Heart right ventricle (tissue), 16 donors: ENCODE data around the gene KREMEN1. TPM values are rescaled to one million over a fixed set of nuclear protein-coding genes. Genes with fewer than 3 reads are reported as not detected.

ENCODE experiments used
- ATAC-seq, 8 donors: fragments of 200-7000 bp; cut with Tn5 transposase; one replicate each; pipeline ENCODE4 v1.9.1; 2020; ENCODE audit warnings: mild to moderate bottlenecking in 8 of 8, moderate library complexity in 8 of 8, moderate number of reproducible peaks in 1 of 8
- DNase-seq, 2 donors: peaks; one replicate each; pipeline ENCODE4 v3.0.0-alpha.2; 2020
- H3K27ac ChIP-seq, 10 donors: fragments of 200-600 bp; sonication (generic) in 2 of 10; one replicate each; pipeline versions ENCODE4 v1.5.0 to v1.8.0; 2020 to 2022; ENCODE audit warnings: mild to moderate bottlenecking in 3 of 10
- H3K27me3 ChIP-seq, 7 donors: fragments of 200-600 bp; one replicate each; pipeline ENCODE4 v1.8.0; 2021 to 2022; ENCODE audit warnings: mild to moderate bottlenecking in 2 of 7
- H3K36me3 ChIP-seq, 9 donors: fragments of 200-600 bp; sonication (generic) in 1 of 9; one replicate each; pipeline versions ENCODE4 v1.5.0 to v1.8.0; 2020 to 2022; ENCODE audit warnings: mild to moderate bottlenecking in 2 of 9
- H3K4me1 ChIP-seq, 9 donors: fragments of 200-600 bp; sonication (generic) in 1 of 9; one replicate each; pipeline versions ENCODE4 v1.5.0 to v1.8.0; 2020 to 2022; ENCODE audit warnings: mild to moderate bottlenecking in 4 of 9
- H3K4me3 ChIP-seq, 10 donors: fragments of 200-600 bp; sonication (generic) in 2 of 10; one replicate each; pipeline versions ENCODE4 v1.5.0 to v1.8.0; 2020 to 2022; ENCODE audit warnings: mild to moderate bottlenecking in 7 of 10, moderate library complexity in 2 of 10
- H3K9me3 ChIP-seq, 11 donors: fragments of 200-600 bp in 10 of 11; sonication (generic) in 2 of 11; one replicate each; pipeline versions ENCODE4 v1.5.0 to v1.8.0; 2013 to 2022; ENCODE audit warnings: mild to moderate bottlenecking in 2 of 11, control low read depth in 1 of 11, moderate library complexity in 1 of 11
- CTCF ChIP-seq, 9 donors: fragments of 200-600 bp; sonication (generic) in 2 of 9; IDR thresholded peaks; one replicate each; pipeline versions ENCODE4 v1.5.0 to v1.8.0; 2021 to 2022; ENCODE audit warnings: antibody characterized with exemption in 9 of 9, mild to moderate bottlenecking in 5 of 9, moderate library complexity in 1 of 9
- WGBS, 2 donors: extraction: QIAGEN DNeasy Blood & Tissue Kit; methylation state at CpG; one replicate each; pipeline ENCODE4 v1.1.7; 2013; ENCODE audit warnings: inconsistent platforms in 1 of 2; 5-methylcytosine and 5-hydroxymethylcytosine counted together
- intact Hi-C, 10 donors: fragments of 100-400 bp; cut with DNase I; formaldehyde crosslinking; loops; one replicate each; pipeline versions ENCODE4 v1.11.1 to v1.14.2; 2022
- polyA plus RNA-seq, 2 donors: library from polyadenylated mRNA; stranded (reverse); fragments of 200-250 nt; gene quantifications; one replicate each; pipeline ENCODE4 v1.2.3, GENCODE V29; 2013
- total RNA-seq, 10 donors: library from RNA; stranded (reverse); fragmentation: NEBNext Ultra II Directional in 3 of 10; extraction: Animal tissue kit (Norgen Biotek cat#: 25700) in 3 of 10; gene quantifications; one replicate each; pipeline versions ENCODE4 v1.2.1 to v1.2.4, GENCODE V29; 2021 to 2023
- donor health status: Arrhythmogenic right ventricular cardiomyopathy.
- donor health status: ischemic (EF 13 %, LVEDD 7.1; RV severe dilation, severe dysfunction).
- donor health status: healthy with polysubstance abuse.
- donor health status: DM: no; HTN: yes; CAD: no.
- donor health status: DM: no; HTN: no; CAD: no.
- donor health status: ischemic (EF 25% LVEDD 6.9; RV normal size, moderate dysfunction).
- donor health status: ischemic (EF 25% LVEDD 5.7; RV mildly dilated, moderate dysfunction).
- donor health status: healthy.
- donor health status: DM: yes; HTN: yes; CAD: no.
- donor health status: Ischemic cardiomyopathy.
- donor health status: ischemic (EF 35%, LVEDD 5.7; RV mildly dilated, moderate dysfunction).
- donor health status: nonischemic (EF 11% LVEDD 7.7; RV severe dilation, severe dysfunction).
- donor health status: DM: yes; HTN: yes; CAD: no.
- donor health status: PGD.
- donor health status: ischemic (EF 29% LVEDD 5.4; RV normal size, mild dysfunction).
- donor health status: nonischemic (EF 23%, LVEDD 6.1; RV moderate dilation, normal function).

The KREMEN1 gene
- total and polyA plus RNA-seq, 12 donors, result 7.4 to 46.3 (median 36.5) TPM

- intact Hi-C loops, result no loop called here
- peaks cover 0 to 4% (median 0%) of the 10 kb centered on the region in 11 donors for H3K9me3 ChIP-seq
- no peak overlapping the region for H3K27ac ChIP-seq
- ATAC-seq (no peak), DNase-seq (no peak)
- H3K36me3 ChIP-seq, result peaks cover 0 to 45% (median 0%) of the 10 kb centered on the region in 9 donors
- no peak overlapping the region for H3K4me3 ChIP-seq
- H3K27me3 ChIP-seq, result no peaks in the 10 kb centered on the region
- peaks cover 0 to 9% (median under 1%) of the 10 kb centered on the region in 9 donors for H3K4me1 ChIP-seq
- TF ChIP-seq CTCF (IDR thresholded peaks at IDR 0.05), result no peak
- WGBS, 2 donors, result 86 to 91% methylated on average over 5 of the region's 5 CpGs
Observed at GRCh38 chr22:29121124-29121523, 48.3 kb downstream of the KREMEN1 start.

- peaks cover 0 to 4% (median 0%) of the 10 kb centered on the region in 11 donors for H3K9me3 ChIP-seq
- peaks cover 0 to 9% (median 0%) of the 10 kb centered on the region in 9 donors for H3K4me1 ChIP-seq
- no peak for TF ChIP-seq CTCF (IDR thresholded peaks at IDR 0.05)
- ATAC-seq (no peak), DNase-seq (no peak)
- peaks cover 0 to 54% (median 0%) of the 10 kb centered on the region in 9 donors for H3K36me3 ChIP-seq
- no peaks in the 10 kb centered on the region for H3K27me3 ChIP-seq
- intact Hi-C loops, result no loop called here
- no peak overlapping the region for H3K27ac ChIP-seq
- H3K4me3 ChIP-seq, result no peak overlapping the region
Observed at GRCh38 chr22:29122041-29122440, 49.2 kb downstream of the KREMEN1 start.

GRCh38 chr22:29124777-29125442, 52.1 kb downstream of the KREMEN1 start:
- Histone ChIP-seq H3K9me3 (peaks cover 0 to 4% (median 0%) of the 10 kb centered on the region in 11 donors), H3K4me1 (peaks cover 0 to 12% (median 11%) of the 10 kb centered on the region in 9 donors), H3K27ac (no peak overlapping the region), H3K36me3 (peaks cover 0 to 65% (median 0%) of the 10 kb centered on the region in 9 donors), H3K4me3 (no peak overlapping the region), H3K27me3 (no peaks in the 10 kb centered on the region)
- no peak for ATAC-seq
- intact Hi-C loops, result no loop called here
- no peak for TF ChIP-seq CTCF (IDR thresholded peaks at IDR 0.05)
- WGBS, 2 donors, result 92 to 94% methylated on average over 10 of the region's 10 CpGs
- DNase-seq, result no peak

DNA sequence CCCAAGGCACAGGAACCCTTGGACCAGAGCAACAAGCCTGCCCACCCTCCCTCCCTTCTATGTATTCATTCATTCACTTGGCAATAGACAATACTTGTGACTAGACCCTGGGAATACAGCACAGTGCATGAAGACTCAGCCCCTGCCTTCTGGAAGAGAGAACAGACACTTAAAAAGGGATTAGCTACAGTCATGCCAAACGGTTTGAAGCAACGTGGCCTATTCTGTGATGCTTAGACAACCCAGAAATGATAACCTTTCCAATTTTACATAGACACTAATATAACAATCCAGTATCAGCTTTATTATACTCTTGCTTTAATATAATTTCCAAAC, 52.6 kb downstream of the KREMEN1 start:
- no peak for TF ChIP-seq CTCF (IDR thresholded peaks at IDR 0.05)
- ATAC-seq, result no peak
- H3K27me3 ChIP-seq, result no peaks in the 10 kb centered on the region
- 74 to 77% methylated on average over 2 of the region's 2 CpGs for WGBS, 2 donors
- peaks cover 0 to 3% (median 0%) of the 10 kb centered on the region in 11 donors for H3K9me3 ChIP-seq
- peaks cover 0 to 15% (median 11%) of the 10 kb centered on the region in 9 donors for H3K4me1 ChIP-seq
- no peak overlapping the region for H3K27ac ChIP-seq
- H3K4me3 ChIP-seq, result no peak overlapping the region
- intact Hi-C loops, result no loop called here
- no peak for DNase-seq
- H3K36me3 ChIP-seq, result peaks cover 0 to 65% (median 0%) of the 10 kb centered on the region in 9 donors
